Panc1 (cell line): Measurements from ENCODE around the gene ZNF526.

Experiments
- POLR2AphosphoS5 ChIP-seq: IDR thresholded peaks from 2 replicates; pipeline ENCODE4 v1.6.1; 2012; ENCODE audit warnings: mild to moderate bottlenecking, low read depth, low read length, moderate library complexity
- TF ChIP-seq, protein P1 (sequence below): fragments of 450-650 bp; IDR thresholded peaks from 2 replicates; pipeline ENCODE4 v1.5.1; 2017; ENCODE audit warnings: mild to moderate bottlenecking

GRCh38 chr19:42185277-42185676 lies 34.8 kb upstream of the ZNF526 start:
- TF ChIP-seq, protein P1, sequence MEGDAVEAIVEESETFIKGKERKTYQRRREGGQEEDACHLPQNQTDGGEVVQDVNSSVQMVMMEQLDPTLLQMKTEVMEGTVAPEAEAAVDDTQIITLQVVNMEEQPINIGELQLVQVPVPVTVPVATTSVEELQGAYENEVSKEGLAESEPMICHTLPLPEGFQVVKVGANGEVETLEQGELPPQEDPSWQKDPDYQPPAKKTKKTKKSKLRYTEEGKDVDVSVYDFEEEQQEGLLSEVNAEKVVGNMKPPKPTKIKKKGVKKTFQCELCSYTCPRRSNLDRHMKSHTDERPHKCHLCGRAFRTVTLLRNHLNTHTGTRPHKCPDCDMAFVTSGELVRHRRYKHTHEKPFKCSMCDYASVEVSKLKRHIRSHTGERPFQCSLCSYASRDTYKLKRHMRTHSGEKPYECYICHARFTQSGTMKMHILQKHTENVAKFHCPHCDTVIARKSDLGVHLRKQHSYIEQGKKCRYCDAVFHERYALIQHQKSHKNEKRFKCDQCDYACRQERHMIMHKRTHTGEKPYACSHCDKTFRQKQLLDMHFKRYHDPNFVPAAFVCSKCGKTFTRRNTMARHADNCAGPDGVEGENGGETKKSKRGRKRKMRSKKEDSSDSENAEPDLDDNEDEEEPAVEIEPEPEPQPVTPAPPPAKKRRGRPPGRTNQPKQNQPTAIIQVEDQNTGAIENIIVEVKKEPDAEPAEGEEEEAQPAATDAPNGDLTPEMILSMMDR, result no peak
- TF ChIP-seq POLR2AphosphoS5, result no peak
